NCI-H2081 (cell line): Measurements from ENCODE around the gene ZNF784.
"Not testable (repeated sequence)": the region's sequence is repeated elsewhere in the genome, so short reads cannot be mapped to it uniquely, and the experiment has no call there.

ENCODE experiments used
- DNase-seq, 2 experiments: peaks; one replicate each; lab custom pipeline; 2025; lab: John Stamatoyannopoulos, UW

The ZNF784 gene

GRCh38 chr19:55583897-55584296 is 40.5 kb downstream of the ZNF784 start:
- not testable (repeated sequence) for DNase-seq

DNA sequence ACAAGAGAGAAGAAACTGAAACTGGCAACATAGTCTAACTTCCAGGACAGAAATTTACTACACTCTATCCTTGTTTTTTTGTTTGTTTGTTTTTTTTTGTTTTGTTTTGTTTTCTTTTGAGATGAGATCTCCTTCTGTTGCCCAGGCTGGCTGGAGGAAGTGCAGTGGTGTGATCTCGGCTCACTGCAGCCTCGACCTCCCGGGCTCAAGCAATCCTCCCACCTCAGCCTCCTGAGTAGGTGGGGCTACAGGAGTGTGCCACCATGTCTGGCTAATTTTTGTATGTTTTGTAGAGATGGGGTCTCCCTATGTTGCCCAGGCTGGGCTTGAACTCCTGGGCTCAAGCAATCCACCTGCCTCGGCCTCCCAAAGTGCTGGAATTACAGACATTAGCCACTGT is 42.1 kb downstream of the ZNF784 start:
- not testable (repeated sequence) for DNase-seq

GRCh38 chr19:55581823-55582223 is 42.5 kb downstream of the ZNF784 start:
- DNase-seq: peak in 1 of 2 experiments; percentile 56

GRCh38 chr19:55581145-55581822 is 43.1 kb downstream of the ZNF784 start:
- DNase-seq: no peak

GRCh38 chr19:55580628-55581144 is 43.7 kb downstream of the ZNF784 start, which contains the start of gene ZNF579:
ZNF579 (minus strand) TSS chr19:55580848; CDS start chr19:55579639, 1,209 bp downstream.
- DNase-seq: peak; percentile 89 to 90

- DNase-seq: peak in 1 of 2 experiments; percentile 36
Measured at GRCh38 chr19:55579766-55580621, 44.4 kb downstream of the ZNF784 start.

- DNase-seq: no peak
Measured at GRCh38 chr19:55578761-55579747, 45.3 kb downstream of the ZNF784 start.

DNA sequence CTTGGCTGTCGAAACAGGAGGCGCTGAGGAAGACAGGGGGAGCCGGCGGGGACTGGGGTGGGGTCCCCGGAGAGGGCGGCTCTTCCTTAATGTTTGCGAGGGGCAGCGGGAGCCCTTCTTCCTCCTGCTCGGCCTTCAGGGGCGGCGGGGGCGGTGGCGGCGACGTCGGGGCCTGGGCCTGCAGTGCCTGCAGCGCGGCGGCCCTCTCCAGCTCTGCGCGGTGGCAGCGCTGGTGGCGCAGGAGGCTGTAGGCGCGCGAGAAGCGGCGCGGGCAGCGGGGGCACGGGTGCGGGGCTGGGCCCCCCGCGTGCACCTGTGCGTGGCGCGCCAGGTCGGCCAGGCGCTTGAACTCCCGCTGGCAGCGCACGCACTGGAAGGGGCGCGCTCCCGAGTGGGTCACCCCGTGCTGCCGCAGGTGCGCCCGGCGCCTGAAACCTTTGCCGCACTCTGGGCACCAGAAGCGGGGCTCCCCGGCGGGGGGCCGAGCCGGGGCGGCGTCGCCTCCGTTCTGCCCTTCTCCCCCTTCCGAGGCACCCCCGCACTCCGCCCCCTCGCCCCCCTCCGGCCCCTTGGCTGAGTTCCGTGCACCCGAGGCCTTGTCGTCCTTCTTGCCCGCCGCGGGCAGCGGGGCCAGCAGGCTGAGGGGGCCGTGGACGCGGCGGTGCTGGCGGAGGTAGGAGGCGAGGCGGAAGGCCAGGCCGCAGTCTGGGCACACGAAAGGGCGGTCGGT is 46.2 kb downstream of the ZNF784 start:
- DNase-seq: no peak

GRCh38 chr19:55576746-55577145 is 47.6 kb downstream of the ZNF784 start:
- DNase-seq: no peak

- DNase-seq: not testable (repeated sequence)
Measured at GRCh38 chr19:55573929-55574328, 50.4 kb downstream of the ZNF784 start.
